ENCODE results near the gene MTHFSD. TPM values are rescaled to one million over a fixed set of nuclear protein-coding genes. Genes with fewer than 3 reads are reported as not detected.

Gene MTHFSD
- polyA plus RNA-seq, 1 donor (not counting 4 experiments of a cell fraction or from before 2014, with no cell fraction given) = 14.7 TPM

- Histone ChIP-seq H4K20me1 (ENCODE audit: control insufficient read depth, extremely low read depth, insufficient read depth, low read length) (no peaks in the 10 kb centered on the region), H3K4me1 (ENCODE audit: control insufficient read depth, extremely low read depth, insufficient read depth, low read length) (peaks cover 13% of the 10 kb centered on the region), H3K9ac (ENCODE audit: control insufficient read depth, extremely low read depth, insufficient read depth, low read length) (no peak overlapping the region), H3K27ac (ENCODE audit: control insufficient read depth, insufficient read depth, low read length) (no peak overlapping the region), H3K79me2 (ENCODE audit: control insufficient read depth, insufficient read depth, low read length) (no peaks in the 10 kb centered on the region), H3K4me2 (ENCODE audit: control insufficient read depth, extremely low read depth, insufficient read depth, low read depth, low read length) (no peak overlapping the region), H3K9me1 (ENCODE audit: control insufficient read depth, extremely low read depth, insufficient read depth, low read length) (no peaks in the 10 kb centered on the region), H3K36me3 (ENCODE audit: control insufficient read depth in 2 of 2, extremely low read depth in 1 of 2, insufficient read depth in 2 of 2, low read length in 2 of 2) (no peaks in the 10 kb centered on the region), H3K9me3 (ENCODE audit: control insufficient read depth, low read depth, low read length) (no peaks in the 10 kb centered on the region), H2AFZ (ENCODE audit: control insufficient read depth, low read length) (no peak overlapping the region), H3K4me3 (ENCODE audit: control insufficient read depth in 2 of 3, extremely low read depth in 1 of 3, insufficient read depth in 2 of 3, low read depth in 1 of 3, low read length in 3 of 3) (no peak overlapping the region), H3K27me3 (ENCODE audit: control insufficient read depth, extremely low read depth, insufficient read depth, low read length) (peaks cover 52% of the 10 kb centered on the region)
- dilution Hi-C loops (cut with MboI; ENCODE audit: extremely low pct_ligation_motif_present, low sequenced_read_pairs) = loop anchor here (25.0 kb wide), 1 partner anchor 689 kb away; no protein-coding TSS in a partner anchor
- TF ChIP-seq CTCF (optimal IDR thresholded peaks at IDR 0.05 in 1 of 3, IDR thresholded peaks at IDR 0.05 in 1 of 3, conservative IDR thresholded peaks at IDR 0.05 in 1 of 3; ENCODE audit: extremely low read depth in 1 of 3, insufficient read depth in 2 of 3, low read length in 3 of 3) = no peak
- TF ChIP-seq EZH2 (IDR thresholded peaks at IDR 0.05; ENCODE audit: low read length) = no peak
- DNase-seq (ENCODE audit: low read depth, low spot score) (no peak), FAIRE-seq (no peak)
Measured at GRCh38 chr16:86573215-86573614, 18.2 kb upstream of the MTHFSD start.

- H3K79me2 ChIP-seq (ENCODE audit: control insufficient read depth, insufficient read depth, low read length) = no peaks in the 10 kb centered on the region
- H3K4me3 ChIP-seq (ENCODE audit: control insufficient read depth in 2 of 3, extremely low read depth in 1 of 3, insufficient read depth in 2 of 3, low read depth in 1 of 3, low read length in 3 of 3) = no peak overlapping the region
- H2AFZ ChIP-seq (ENCODE audit: control insufficient read depth, low read length) = no peak overlapping the region
- H3K4me1 ChIP-seq (ENCODE audit: control insufficient read depth, extremely low read depth, insufficient read depth, low read length) = peaks cover 13% of the 10 kb centered on the region
- peaks cover 58% of the 10 kb centered on the region for H3K27me3 ChIP-seq (ENCODE audit: control insufficient read depth, extremely low read depth, insufficient read depth, low read length)
- DNase-seq (ENCODE audit: low read depth, low spot score) (no peak), FAIRE-seq (no peak)
- H4K20me1 ChIP-seq (ENCODE audit: control insufficient read depth, extremely low read depth, insufficient read depth, low read length) = no peaks in the 10 kb centered on the region
- H3K27ac ChIP-seq (ENCODE audit: control insufficient read depth, insufficient read depth, low read length) = no peak overlapping the region
- no peaks in the 10 kb centered on the region for H3K36me3 ChIP-seq (ENCODE audit: control insufficient read depth in 2 of 2, extremely low read depth in 1 of 2, insufficient read depth in 2 of 2, low read length in 2 of 2)
- H3K9ac ChIP-seq (ENCODE audit: control insufficient read depth, extremely low read depth, insufficient read depth, low read length) = no peak overlapping the region
- H3K9me1 ChIP-seq (ENCODE audit: control insufficient read depth, extremely low read depth, insufficient read depth, low read length) = no peaks in the 10 kb centered on the region
- H3K4me2 ChIP-seq (ENCODE audit: control insufficient read depth, extremely low read depth, insufficient read depth, low read depth, low read length) = no peak overlapping the region
- H3K9me3 ChIP-seq (ENCODE audit: control insufficient read depth, low read depth, low read length) = no peaks in the 10 kb centered on the region
- dilution Hi-C loops (cut with MboI; ENCODE audit: extremely low pct_ligation_motif_present, low sequenced_read_pairs) = loop anchor here (25.0 kb wide), 1 partner anchor 690 kb away; no protein-coding TSS in a partner anchor
- TF ChIP-seq CTCF (optimal IDR thresholded peaks at IDR 0.05 in 1 of 3, IDR thresholded peaks at IDR 0.05 in 1 of 3, conservative IDR thresholded peaks at IDR 0.05 in 1 of 3; ENCODE audit: extremely low read depth in 1 of 3, insufficient read depth in 2 of 3, low read length in 3 of 3) (no peak), EZH2 (IDR thresholded peaks at IDR 0.05; ENCODE audit: low read length) (no peak)
Measured at GRCh38 chr16:86572606-86573005, 17.6 kb upstream of the MTHFSD start.
